ENCODE measurements around the gene SIK2.
"Not testable (repeated sequence)": the region's sequence is repeated elsewhere in the genome, so short reads cannot be mapped to it uniquely, and the experiment has no call there.

DNA sequence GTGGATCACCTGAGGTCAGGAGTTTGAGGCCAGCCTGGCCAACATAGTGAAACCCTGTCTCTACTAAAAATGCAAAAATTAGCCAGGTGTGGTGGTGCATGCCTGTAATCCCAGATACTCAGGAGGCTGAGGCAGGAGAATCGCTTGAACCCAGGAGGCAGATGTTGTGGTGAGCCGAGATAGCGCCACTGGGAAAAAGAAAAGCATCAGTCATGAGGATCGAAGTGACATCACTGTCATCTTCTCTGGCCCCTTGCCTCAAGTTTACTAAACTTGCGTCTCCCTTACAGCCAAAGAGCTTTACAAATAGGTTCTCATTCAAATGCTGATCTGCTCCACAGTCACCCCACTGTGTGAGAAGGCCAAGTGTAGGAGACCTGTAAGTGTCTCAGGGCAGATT lies 169.0 kb downstream of the SIK2 start:
- TF ChIP-seq, protein P1, sequence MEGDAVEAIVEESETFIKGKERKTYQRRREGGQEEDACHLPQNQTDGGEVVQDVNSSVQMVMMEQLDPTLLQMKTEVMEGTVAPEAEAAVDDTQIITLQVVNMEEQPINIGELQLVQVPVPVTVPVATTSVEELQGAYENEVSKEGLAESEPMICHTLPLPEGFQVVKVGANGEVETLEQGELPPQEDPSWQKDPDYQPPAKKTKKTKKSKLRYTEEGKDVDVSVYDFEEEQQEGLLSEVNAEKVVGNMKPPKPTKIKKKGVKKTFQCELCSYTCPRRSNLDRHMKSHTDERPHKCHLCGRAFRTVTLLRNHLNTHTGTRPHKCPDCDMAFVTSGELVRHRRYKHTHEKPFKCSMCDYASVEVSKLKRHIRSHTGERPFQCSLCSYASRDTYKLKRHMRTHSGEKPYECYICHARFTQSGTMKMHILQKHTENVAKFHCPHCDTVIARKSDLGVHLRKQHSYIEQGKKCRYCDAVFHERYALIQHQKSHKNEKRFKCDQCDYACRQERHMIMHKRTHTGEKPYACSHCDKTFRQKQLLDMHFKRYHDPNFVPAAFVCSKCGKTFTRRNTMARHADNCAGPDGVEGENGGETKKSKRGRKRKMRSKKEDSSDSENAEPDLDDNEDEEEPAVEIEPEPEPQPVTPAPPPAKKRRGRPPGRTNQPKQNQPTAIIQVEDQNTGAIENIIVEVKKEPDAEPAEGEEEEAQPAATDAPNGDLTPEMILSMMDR (IDR thresholded peaks at IDR 0.05 in 2 of 3, conservative IDR thresholded peaks at IDR 0.05 in 1 of 3; ENCODE audit: borderline replicate concordance in 1 of 3, insufficient read depth in 1 of 3, low read depth in 2 of 3, low read length in 2 of 3), result not testable (repeated sequence)
- not testable (repeated sequence) for TF ChIP-seq SP1 (IDR thresholded peaks at IDR 0.05; ENCODE audit: low read depth); TCF7L2 (IDR thresholded peaks at IDR 0.05; ENCODE audit: borderline replicate concordance, extremely low read depth, insufficient read depth, insufficient read length); POLR2A (IDR thresholded peaks at IDR 0.05; ENCODE audit: borderline replicate concordance, extremely low read depth, insufficient read depth, insufficient read length); JUND (IDR thresholded peaks at IDR 0.05); CBX3 (IDR thresholded peaks at IDR 0.05; ENCODE audit: low read depth); POLR2AphosphoS5 (IDR thresholded peaks at IDR 0.05; ENCODE audit: low read depth, low read length); SIN3A (IDR thresholded peaks at IDR 0.05; ENCODE audit: low read depth); EZH2 (IDR thresholded peaks at IDR 0.05)
- TF ChIP-seq, protein P2, sequence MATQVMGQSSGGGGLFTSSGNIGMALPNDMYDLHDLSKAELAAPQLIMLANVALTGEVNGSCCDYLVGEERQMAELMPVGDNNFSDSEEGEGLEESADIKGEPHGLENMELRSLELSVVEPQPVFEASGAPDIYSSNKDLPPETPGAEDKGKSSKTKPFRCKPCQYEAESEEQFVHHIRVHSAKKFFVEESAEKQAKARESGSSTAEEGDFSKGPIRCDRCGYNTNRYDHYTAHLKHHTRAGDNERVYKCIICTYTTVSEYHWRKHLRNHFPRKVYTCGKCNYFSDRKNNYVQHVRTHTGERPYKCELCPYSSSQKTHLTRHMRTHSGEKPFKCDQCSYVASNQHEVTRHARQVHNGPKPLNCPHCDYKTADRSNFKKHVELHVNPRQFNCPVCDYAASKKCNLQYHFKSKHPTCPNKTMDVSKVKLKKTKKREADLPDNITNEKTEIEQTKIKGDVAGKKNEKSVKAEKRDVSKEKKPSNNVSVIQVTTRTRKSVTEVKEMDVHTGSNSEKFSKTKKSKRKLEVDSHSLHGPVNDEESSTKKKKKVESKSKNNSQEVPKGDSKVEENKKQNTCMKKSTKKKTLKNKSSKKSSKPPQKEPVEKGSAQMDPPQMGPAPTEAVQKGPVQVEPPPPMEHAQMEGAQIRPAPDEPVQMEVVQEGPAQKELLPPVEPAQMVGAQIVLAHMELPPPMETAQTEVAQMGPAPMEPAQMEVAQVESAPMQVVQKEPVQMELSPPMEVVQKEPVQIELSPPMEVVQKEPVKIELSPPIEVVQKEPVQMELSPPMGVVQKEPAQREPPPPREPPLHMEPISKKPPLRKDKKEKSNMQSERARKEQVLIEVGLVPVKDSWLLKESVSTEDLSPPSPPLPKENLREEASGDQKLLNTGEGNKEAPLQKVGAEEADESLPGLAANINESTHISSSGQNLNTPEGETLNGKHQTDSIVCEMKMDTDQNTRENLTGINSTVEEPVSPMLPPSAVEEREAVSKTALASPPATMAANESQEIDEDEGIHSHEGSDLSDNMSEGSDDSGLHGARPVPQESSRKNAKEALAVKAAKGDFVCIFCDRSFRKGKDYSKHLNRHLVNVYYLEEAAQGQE (IDR thresholded peaks at IDR 0.05; ENCODE audit: low read depth), result not testable (repeated sequence)

All from HCT116 (cell line).